Erythroblast (primary cell): ENCODE data around the gene RMRP.

ENCODE experiments used
- GATA1 ChIP-seq: IDR thresholded peaks from 2 replicates; pipeline ENCODE4 v1.6.1; 2011; ENCODE audit warnings: low read depth, mild to moderate bottlenecking, control low read depth, low read length, moderate library complexity
- POLR2A ChIP-seq: IDR thresholded peaks from 2 replicates; pipeline ENCODE4 v1.6.1; 2011; ENCODE audit warnings: mild to moderate bottlenecking, low read length

DNA sequence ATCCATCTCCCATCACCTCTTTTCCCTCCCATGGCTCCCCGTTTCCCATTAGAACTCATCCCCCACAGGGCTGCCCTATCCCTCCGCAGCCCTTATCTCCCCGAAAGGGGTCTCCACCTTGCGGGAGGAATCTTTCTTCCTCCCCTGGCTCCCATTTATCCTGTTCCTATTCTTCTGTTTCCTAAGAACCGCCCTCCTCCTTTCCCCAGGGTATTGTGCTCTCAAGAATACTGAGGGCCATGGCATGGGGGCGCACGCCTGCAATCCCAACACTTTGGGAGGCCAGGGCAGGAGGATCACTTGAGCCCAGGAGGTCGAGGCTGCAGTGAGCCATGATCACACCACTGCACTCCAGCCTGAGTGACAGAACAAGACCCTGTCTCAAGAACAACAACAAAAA lies 40.3 kb downstream of the RMRP start:
- TF ChIP-seq POLR2A: no peak
- no peak for TF ChIP-seq GATA1
